Neural progenitor cell (in vitro differentiated cells): Measurements from ENCODE around the gene YARS2. TPM values are rescaled to one million over a fixed set of nuclear protein-coding genes. Genes with fewer than 3 reads are reported as not detected.
A peak's percentile ranks its signal among the peaks of the same experiment; 100 is the strongest.

Source experiments
- DNase-seq: peaks from one replicate; pipeline ENCODE4 v3.0.0-alpha.2; 2016; ENCODE audit warnings: low spot score
- H2AFZ ChIP-seq: fragments of 200-600 bp; sonication (generic); replicated peaks from 2 replicates; pipeline ENCODE4 v1.6.1; 2016; ENCODE audit warnings: antibody characterized with exemption
- H3F3A ChIP-seq: fragments of 200-600 bp; sonication (generic); 2 replicates; pipeline ENCODE4 v1.6.1; 2016; ENCODE audit warnings: antibody characterized with exemption, low read depth
- H3K27ac ChIP-seq: fragments of 200-600 bp; sonication (generic); 2 replicates; pipeline ENCODE4 v1.5.1; 2016; ENCODE audit warnings: mild to moderate bottlenecking
- H3K27me3 ChIP-seq: fragments of 200-600 bp; sonication (generic); 2 replicates; pipeline ENCODE4 v1.6.1; 2016; ENCODE audit warnings: mild to moderate bottlenecking, moderate library complexity
- H3K36me3 ChIP-seq: fragments of 200-600 bp; sonication (generic); 2 replicates; pipeline ENCODE4 v1.5.1; 2016
- H3K4me1 ChIP-seq: fragments of 200-600 bp; sonication (generic); 2 replicates; pipeline ENCODE4 v1.6.1; 2016; ENCODE audit warnings: mixed run types
- H3K4me2 ChIP-seq: fragments of 200-600 bp; sonication (generic); 2 replicates; pipeline ENCODE4 v1.6.1; 2016
- H3K4me3 ChIP-seq: fragments of 200-600 bp; sonication (generic); 2 replicates; pipeline ENCODE4 v1.5.1; 2016
- H3K79me2 ChIP-seq: fragments of 200-600 bp; sonication (generic); 2 replicates; pipeline ENCODE4 v1.6.1; 2016; ENCODE audit warnings: low read depth
- H3K9ac ChIP-seq: fragments of 200-600 bp; sonication (generic); 2 replicates; pipeline ENCODE4 v1.6.1; 2016
- H3K9me3 ChIP-seq: fragments of 200-600 bp; sonication (generic); 2 replicates; pipeline ENCODE4 v1.5.1; 2016; ENCODE audit warnings: low read depth
- H4K20me1 ChIP-seq: fragments of 200-600 bp; sonication (generic); 2 replicates; pipeline ENCODE4 v1.6.1; 2016; ENCODE audit warnings: low read depth
- H3K27ac Mint-ChIP-seq: 3 replicates; pipeline ENCODE4 v1.8.0; 2021; ENCODE audit warnings: mixed read lengths
- H3K27me3 Mint-ChIP-seq: 2 replicates; pipeline ENCODE4 v1.8.0; 2022; ENCODE audit warnings: low read depth, mild to moderate bottlenecking, inconsistent platforms, moderate library complexity, mixed read lengths; ENCODE audit not compliant: insufficient read depth
- H3K36me3 Mint-ChIP-seq: 3 replicates; pipeline ENCODE4 v1.8.0; 2021; ENCODE audit warnings: mixed read lengths
- H3K4me1 Mint-ChIP-seq: 3 replicates; pipeline ENCODE4 v1.8.0; 2021; ENCODE audit warnings: mixed read lengths
- H3K4me3 Mint-ChIP-seq: 3 replicates; pipeline ENCODE4 v1.8.0; 2021; ENCODE audit warnings: mild to moderate bottlenecking, moderate library complexity, mixed read lengths
- H3K9me3 Mint-ChIP-seq: 3 replicates; pipeline ENCODE4 v1.8.0; 2020; ENCODE audit warnings: mixed read lengths
- EZH2 ChIP-seq: fragments of 200-600 bp; sonication (generic); IDR thresholded peaks from 2 replicates; pipeline ENCODE4 v1.6.1; 2017; ENCODE audit warnings: antibody characterized with exemption, mild to moderate bottlenecking, moderate library complexity
- EZH2phosphoT487 ChIP-seq: fragments of 200-600 bp; sonication (generic); IDR thresholded peaks from 2 replicates; pipeline ENCODE4 v1.6.1; 2017; ENCODE audit warnings: antibody characterized with exemption
- total RNA-seq: library from RNA; depleted of rRNA; stranded (reverse); fragments of >200 nt; gene quantifications from 2 replicates; pipeline ENCODE4 v1.2.3, GENCODE V29; 2015; ENCODE audit warnings: low replicate concordance
- TF ChIP-seq, protein P1 (sequence below): fragments of 200-600 bp; sonication (generic); IDR thresholded peaks from 2 replicates; pipeline ENCODE4 v1.5.1; 2017; ENCODE audit warnings: antibody characterized with exemption, mild to moderate bottlenecking

The YARS2 gene
- total RNA-seq, 1 donor from 2014 or later: 35.3 TPM

DNA sequence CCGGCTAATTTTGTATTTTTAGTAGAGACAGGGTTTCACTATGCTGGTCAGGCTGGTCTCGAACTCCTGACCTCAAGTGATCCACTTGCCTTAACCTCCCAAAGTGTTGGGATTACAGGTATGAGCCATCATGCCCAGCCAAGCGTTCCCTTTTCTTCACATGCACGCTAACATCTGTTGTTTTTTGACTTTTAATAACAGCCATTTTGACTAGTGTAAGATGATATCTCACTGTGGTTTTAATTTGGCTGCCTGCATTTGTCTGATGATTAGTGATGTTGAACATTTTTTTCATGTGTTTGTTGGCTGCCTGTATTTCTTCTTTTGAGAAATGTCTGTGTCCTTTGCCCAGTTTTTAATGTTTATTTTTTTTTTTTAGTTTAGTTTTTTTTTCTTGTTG lies 10.2 kb upstream of the YARS2 start:
- Histone ChIP-seq H3K4me1 (peaks cover 14% of the 10 kb centered on the region), H3K4me3 (no peak overlapping the region), H3K27me3 (no peaks in the 10 kb centered on the region), H3F3A (no peaks in the 10 kb centered on the region), H3K9ac (no peak overlapping the region), H3K4me2 (no peak overlapping the region), H3K36me3 (no peaks in the 10 kb centered on the region), H3K9me3 (no peaks in the 10 kb centered on the region), H3K27ac (no peak overlapping the region), H2AFZ (no peak overlapping the region), H3K79me2 (no peaks in the 10 kb centered on the region), H4K20me1 (no peaks in the 10 kb centered on the region)
- Mint-ChIP-seq H3K27ac (no peak overlapping the region), H3K4me1 (peaks cover 11% of the 10 kb centered on the region), H3K4me3 (no peak overlapping the region), H3K36me3 (no peaks in the 10 kb centered on the region), H3K27me3 (no peaks in the 10 kb centered on the region), H3K9me3 (no peaks in the 10 kb centered on the region)
- DNase-seq: no peak
- TF ChIP-seq EZH2phosphoT487 (no peak), EZH2 (no peak)
- TF ChIP-seq, protein P1, sequence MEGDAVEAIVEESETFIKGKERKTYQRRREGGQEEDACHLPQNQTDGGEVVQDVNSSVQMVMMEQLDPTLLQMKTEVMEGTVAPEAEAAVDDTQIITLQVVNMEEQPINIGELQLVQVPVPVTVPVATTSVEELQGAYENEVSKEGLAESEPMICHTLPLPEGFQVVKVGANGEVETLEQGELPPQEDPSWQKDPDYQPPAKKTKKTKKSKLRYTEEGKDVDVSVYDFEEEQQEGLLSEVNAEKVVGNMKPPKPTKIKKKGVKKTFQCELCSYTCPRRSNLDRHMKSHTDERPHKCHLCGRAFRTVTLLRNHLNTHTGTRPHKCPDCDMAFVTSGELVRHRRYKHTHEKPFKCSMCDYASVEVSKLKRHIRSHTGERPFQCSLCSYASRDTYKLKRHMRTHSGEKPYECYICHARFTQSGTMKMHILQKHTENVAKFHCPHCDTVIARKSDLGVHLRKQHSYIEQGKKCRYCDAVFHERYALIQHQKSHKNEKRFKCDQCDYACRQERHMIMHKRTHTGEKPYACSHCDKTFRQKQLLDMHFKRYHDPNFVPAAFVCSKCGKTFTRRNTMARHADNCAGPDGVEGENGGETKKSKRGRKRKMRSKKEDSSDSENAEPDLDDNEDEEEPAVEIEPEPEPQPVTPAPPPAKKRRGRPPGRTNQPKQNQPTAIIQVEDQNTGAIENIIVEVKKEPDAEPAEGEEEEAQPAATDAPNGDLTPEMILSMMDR: no peak

DNA sequence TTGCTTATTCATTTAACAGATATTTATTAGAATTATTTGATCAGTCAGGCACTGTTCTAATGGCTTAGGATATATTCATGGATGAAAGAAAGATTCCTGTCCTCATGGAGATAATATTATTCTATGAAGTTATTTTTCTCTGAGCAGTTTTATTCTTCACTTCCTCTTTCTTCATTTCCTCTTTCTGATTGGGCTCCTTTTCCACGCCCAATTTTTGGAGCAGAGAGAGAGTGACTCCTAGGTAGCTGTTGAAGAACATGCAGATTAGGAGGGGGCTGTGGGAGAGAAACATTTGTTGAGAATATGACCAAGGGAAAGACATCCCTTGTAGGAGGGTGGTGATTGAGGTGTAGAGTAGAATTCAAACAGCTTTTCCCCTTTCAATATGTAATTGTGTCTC lies 6.0 kb upstream of the YARS2 start:
- H3K27ac ChIP-seq: no peak overlapping the region
- DNase-seq: no peak
- H3K9me3 Mint-ChIP-seq: no peaks in the 10 kb centered on the region
- no peaks in the 10 kb centered on the region for H3K79me2 ChIP-seq
- H2AFZ ChIP-seq: peak overlapping the region; percentile 10
- no peak overlapping the region for H3K4me3 ChIP-seq
- H3K36me3 ChIP-seq: no peaks in the 10 kb centered on the region
- H3K36me3 Mint-ChIP-seq: no peaks in the 10 kb centered on the region
- H3K4me3 Mint-ChIP-seq: no peak overlapping the region
- peaks cover 2% of the 10 kb centered on the region for H3F3A ChIP-seq
- H4K20me1 ChIP-seq: no peaks in the 10 kb centered on the region
- no peaks in the 10 kb centered on the region for H3K9me3 ChIP-seq
- H3K27me3 ChIP-seq: no peaks in the 10 kb centered on the region
- no peak for TF ChIP-seq EZH2
- H3K4me1 Mint-ChIP-seq: peaks cover 2% of the 10 kb centered on the region
- no peak overlapping the region for H3K4me2 ChIP-seq
- no peak overlapping the region for H3K27ac Mint-ChIP-seq
- peaks cover 2% of the 10 kb centered on the region for H3K4me1 ChIP-seq
- no peaks in the 10 kb centered on the region for H3K27me3 Mint-ChIP-seq
- no peak overlapping the region for H3K9ac ChIP-seq

DNA sequence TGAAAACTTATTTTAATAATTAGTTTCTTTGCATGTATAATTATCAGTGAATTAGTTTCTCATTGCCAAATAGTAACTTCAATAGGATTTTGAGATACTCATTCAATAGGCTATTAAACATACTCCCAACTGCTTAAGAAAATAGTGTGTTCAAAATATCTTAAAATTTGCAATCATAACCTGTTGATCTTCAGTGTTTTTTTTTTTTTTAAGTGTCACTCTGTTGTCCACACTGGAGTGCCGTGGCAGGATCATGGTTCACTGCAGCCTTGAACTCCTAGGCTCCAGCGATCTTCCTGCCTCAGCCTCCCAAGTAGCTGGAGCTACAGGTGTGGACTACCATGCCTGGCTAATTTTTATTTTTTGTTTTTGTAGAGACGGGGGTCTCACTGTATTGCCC lies 1.5 kb upstream of the YARS2 start:
- H2AFZ ChIP-seq: no peak overlapping the region
- no peak overlapping the region for H3K4me3 ChIP-seq
- H3K27ac ChIP-seq: no peak overlapping the region
- TF ChIP-seq, protein P1: no peak
- TF ChIP-seq EZH2phosphoT487 (no peak), EZH2 (no peak)
- H3K4me1 ChIP-seq: peaks cover 17% of the 10 kb centered on the region
- no peak overlapping the region for H3K4me2 ChIP-seq
- peaks cover 30% of the 10 kb centered on the region for H3K79me2 ChIP-seq
- H3K4me1 Mint-ChIP-seq: peaks cover 17% of the 10 kb centered on the region
- H3K27ac Mint-ChIP-seq: no peak overlapping the region
- peaks cover 3% of the 10 kb centered on the region for H4K20me1 ChIP-seq
- peaks cover 2% of the 10 kb centered on the region for H3K27me3 Mint-ChIP-seq
- H3K9me3 ChIP-seq: no peaks in the 10 kb centered on the region
- H3K36me3 ChIP-seq: peaks cover 7% of the 10 kb centered on the region
- no peak overlapping the region for H3K4me3 Mint-ChIP-seq
- H3K9ac ChIP-seq: no peak overlapping the region
- H3K36me3 Mint-ChIP-seq: peaks cover 8% of the 10 kb centered on the region
- no peaks in the 10 kb centered on the region for H3K9me3 Mint-ChIP-seq
- H3F3A ChIP-seq: peaks cover 18% of the 10 kb centered on the region
- H3K27me3 ChIP-seq: no peaks in the 10 kb centered on the region
- DNase-seq: no peak

DNA sequence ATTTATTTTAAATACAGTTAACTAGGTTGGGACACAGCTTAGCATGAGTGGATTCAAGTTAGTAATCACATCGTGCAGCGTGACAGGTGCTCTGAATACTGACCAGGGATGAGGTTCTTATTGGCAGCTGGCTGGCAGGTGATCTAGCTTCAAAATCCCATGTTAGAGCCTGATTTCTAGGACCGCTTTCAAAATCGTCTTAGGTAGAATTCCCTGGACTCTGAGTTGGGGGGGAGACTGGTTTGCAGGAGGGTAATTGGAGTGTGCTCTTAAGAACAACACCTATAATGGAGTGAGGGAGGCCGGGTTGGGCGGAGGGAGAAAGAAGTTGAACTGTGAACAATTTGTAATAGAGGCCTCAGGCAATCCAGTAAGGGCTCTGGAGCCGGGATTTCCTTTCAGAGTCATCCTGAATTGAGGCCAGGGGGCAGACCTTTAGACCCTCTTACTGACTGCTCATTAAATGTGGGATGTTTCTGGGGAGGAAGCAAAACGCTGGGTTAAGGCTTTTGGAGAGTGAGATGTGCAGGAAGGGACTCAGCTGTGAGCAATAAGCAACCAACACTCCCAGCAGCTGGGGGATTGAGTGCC lies 874 bp upstream of the YARS2 start:
- TF ChIP-seq EZH2: no peak
- TF ChIP-seq, protein P1: no peak
- TF ChIP-seq EZH2phosphoT487: no peak
- Histone ChIP-seq H3K4me1 (peaks cover 17% of the 10 kb centered on the region), H3K79me2 (peaks cover 30% of the 10 kb centered on the region), H2AFZ (peak overlapping the region; percentile 78), H3K9ac (no peak overlapping the region), H3K27ac (no peak overlapping the region), H3K36me3 (peaks cover 7% of the 10 kb centered on the region), H3F3A (peaks cover 19% of the 10 kb centered on the region), H3K9me3 (no peaks in the 10 kb centered on the region), H4K20me1 (peaks cover 3% of the 10 kb centered on the region), H3K27me3 (no peaks in the 10 kb centered on the region), H3K4me3 (peak overlapping the region; percentile 91), H3K4me2 (peak overlapping the region; percentile 96)
- peak overlapping the region; percentile 38 for H3K27ac Mint-ChIP-seq
- peaks cover 17% of the 10 kb centered on the region for H3K4me1 Mint-ChIP-seq
- H3K36me3 Mint-ChIP-seq: peaks cover 10% of the 10 kb centered on the region
- peaks cover 2% of the 10 kb centered on the region for H3K27me3 Mint-ChIP-seq
- DNase-seq: peak; percentile 40
- peak overlapping the region; percentile 84 for H3K4me3 Mint-ChIP-seq
- H3K9me3 Mint-ChIP-seq: no peaks in the 10 kb centered on the region
